GM23338 (cell line): ENCODE measurements around the gene DENND2A.

Experiments used
- ETS1 ChIP-seq: IDR thresholded peaks from 2 replicates; pipeline ENCODE4 v1.6.1; 2016; ENCODE audit warnings: antibody characterized with exemption
- EZH2 ChIP-seq: fragments of 200-600 bp; sonication (generic); IDR thresholded peaks from one replicate; pipeline ENCODE4 v1.8.0; 2017; ENCODE audit warnings: antibody characterized with exemption, mild to moderate bottlenecking, low read depth; ENCODE audit not compliant: unreplicated experiment
- EZH2phosphoT487 ChIP-seq: fragments of 200-600 bp; sonication (generic); IDR thresholded peaks from one replicate; pipeline ENCODE4 v1.8.1; 2018; ENCODE audit warnings: antibody characterized with exemption; ENCODE audit not compliant: unreplicated experiment
- POLR2AphosphoS5 ChIP-seq: IDR thresholded peaks from 2 replicates; pipeline ENCODE4 v1.6.1; 2016; ENCODE audit warnings: antibody characterized with exemption, low read depth
- REST ChIP-seq: IDR thresholded peaks from one replicate; pipeline ENCODE4 v1.6.1; 2018; ENCODE audit warnings: antibody characterized with exemption; ENCODE audit not compliant: unreplicated experiment
- ZNF331 ChIP-seq: fragments of 250-450 bp; sonication (Bioruptor Pico); IDR thresholded peaks from 2 replicates; pipeline ENCODE4 v1.5.0; 2020; ENCODE audit warnings: low read depth, mild to moderate bottlenecking, moderate library complexity
- TF ChIP-seq, protein P1 (sequence below), 2 experiments: fragments of 200-600 bp in 1 of 2; sonication (generic) in 1 of 2; conservative IDR thresholded peaks; 2 replicates each; pipeline versions ENCODE4 v1.5.1 to v1.6.1; 2016 to 2017; ENCODE audit warnings: antibody characterized with exemption in 2 of 2, low read depth in 2 of 2, mild to moderate bottlenecking in 2 of 2, moderate library complexity in 1 of 2

DNA sequence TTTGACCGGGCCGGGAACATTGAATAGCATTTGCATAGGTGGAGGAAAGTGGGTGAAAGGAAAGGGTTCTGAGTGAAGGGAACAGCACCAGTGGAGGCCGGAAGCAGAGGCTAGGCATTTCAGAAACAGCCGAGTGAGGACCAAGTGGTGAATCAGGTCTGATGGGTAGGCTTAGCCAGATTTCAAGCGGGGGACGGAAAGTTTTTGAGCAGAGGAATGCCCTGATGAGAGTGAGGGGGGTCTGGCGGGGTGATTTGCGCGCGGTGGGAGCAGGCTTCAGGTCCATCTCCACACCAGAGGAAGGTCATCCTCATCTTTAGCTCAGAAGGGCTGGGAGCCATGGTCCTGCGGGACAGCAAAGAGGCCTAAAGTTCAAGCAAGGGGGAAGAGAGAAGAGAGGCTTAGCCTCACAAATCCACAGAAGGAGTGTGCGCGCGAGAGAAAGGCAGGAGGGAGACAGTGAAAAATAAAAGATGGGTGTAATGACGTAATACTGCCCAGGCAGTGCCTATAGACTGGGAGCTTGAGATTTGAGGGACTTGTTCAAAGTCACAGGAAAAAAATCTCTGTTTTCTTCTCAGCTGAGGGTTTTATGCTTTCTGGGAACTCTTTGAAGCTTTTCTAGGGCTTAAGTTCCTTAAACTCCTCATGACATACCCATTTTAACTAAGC lies 1.0 kb upstream of the DENND2A start:
- TF ChIP-seq POLR2AphosphoS5 (0 out of 2 replicates have a peak, but pooled peaks have one; percentile 3), EZH2 (no peak), ZNF331 (CRISPR knock-in tag) (no peak), EZH2phosphoT487 (no peak), REST (no peak), ETS1 (no peak)
- TF ChIP-seq, protein P1, sequence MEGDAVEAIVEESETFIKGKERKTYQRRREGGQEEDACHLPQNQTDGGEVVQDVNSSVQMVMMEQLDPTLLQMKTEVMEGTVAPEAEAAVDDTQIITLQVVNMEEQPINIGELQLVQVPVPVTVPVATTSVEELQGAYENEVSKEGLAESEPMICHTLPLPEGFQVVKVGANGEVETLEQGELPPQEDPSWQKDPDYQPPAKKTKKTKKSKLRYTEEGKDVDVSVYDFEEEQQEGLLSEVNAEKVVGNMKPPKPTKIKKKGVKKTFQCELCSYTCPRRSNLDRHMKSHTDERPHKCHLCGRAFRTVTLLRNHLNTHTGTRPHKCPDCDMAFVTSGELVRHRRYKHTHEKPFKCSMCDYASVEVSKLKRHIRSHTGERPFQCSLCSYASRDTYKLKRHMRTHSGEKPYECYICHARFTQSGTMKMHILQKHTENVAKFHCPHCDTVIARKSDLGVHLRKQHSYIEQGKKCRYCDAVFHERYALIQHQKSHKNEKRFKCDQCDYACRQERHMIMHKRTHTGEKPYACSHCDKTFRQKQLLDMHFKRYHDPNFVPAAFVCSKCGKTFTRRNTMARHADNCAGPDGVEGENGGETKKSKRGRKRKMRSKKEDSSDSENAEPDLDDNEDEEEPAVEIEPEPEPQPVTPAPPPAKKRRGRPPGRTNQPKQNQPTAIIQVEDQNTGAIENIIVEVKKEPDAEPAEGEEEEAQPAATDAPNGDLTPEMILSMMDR (conservative IDR thresholded peaks at IDR 0.05; ENCODE audit: low read depth in 2 of 2): no peak
